Esophagus squamous epithelium (tissue), 5 donors: ENCODE results near the gene PITPNM3. TPM values are rescaled to one million over a fixed set of nuclear protein-coding genes. Genes with fewer than 3 reads are reported as not detected.

Experiments
- DNase-seq: peaks from one replicate; lab custom pipeline; 2025; lab: John Stamatoyannopoulos, UW
- H3K27ac ChIP-seq, 4 donors: fragments of 200-600 bp; sonication (generic); one replicate each; pipeline ENCODE4 v1.5.1; 2016 to 2019; ENCODE audit warnings: mild to moderate bottlenecking in 1 of 4
- H3K27me3 ChIP-seq, 4 donors: fragments of 200-600 bp; sonication (generic); 1 replicate in 3 of 4; 2 replicates in 1 of 4; pipeline versions ENCODE4 v1.5.1 to v1.6.0; 2017 to 2021; ENCODE audit warnings: antibody characterized with exemption in 1 of 4
- H3K36me3 ChIP-seq, 3 donors: fragments of 200-600 bp; sonication (generic); one replicate each; pipeline ENCODE4 v1.5.1; 2016 to 2019
- H3K4me1 ChIP-seq, 3 donors: fragments of 200-600 bp; sonication (generic); one replicate each; pipeline ENCODE4 v1.5.1; 2017 to 2019
- H3K4me3 ChIP-seq, 4 donors: fragments of 200-600 bp; sonication (generic); 1 replicate in 3 of 4; 2 replicates in 1 of 4; pipeline ENCODE4 v1.5.1; 2016 to 2019; ENCODE audit warnings: mild to moderate bottlenecking in 2 of 4, moderate library complexity in 1 of 4
- H3K9me3 ChIP-seq, 3 donors: fragments of 200-600 bp; sonication (generic); one replicate each; pipeline ENCODE4 v1.5.1; 2016 to 2019
- POLR2A ChIP-seq, 4 donors: fragments of 450-650 bp; IDR thresholded peaks; one replicate each; pipeline ENCODE4 v1.6.1; 2017; ENCODE audit warnings: antibody characterized with exemption in 4 of 4, mild to moderate bottlenecking in 4 of 4, moderate library complexity in 3 of 4
- WGBS, 2 donors: methylation state at CpG; one replicate each; pipeline ENCODE4 v1.1.5; 2018; 5-methylcytosine and 5-hydroxymethylcytosine counted together
- intact Hi-C: fragments of 100-400 bp; cut with DNase I; formaldehyde crosslinking; loops from one replicate; pipeline ENCODE4 v1.15.0; 2022
- total RNA-seq, 4 donors: library from RNA; depleted of rRNA; stranded (reverse); fragments of >200 nt; gene quantifications; one replicate each; pipeline ENCODE4 v1.1.0, GENCODE V29; 2016
- TF ChIP-seq, protein P1 (sequence below), 6 experiments: fragments of 450-650 bp in 4 of 6; fragments of 200-600 bp in 2 of 6; sonication (generic) in 2 of 6; IDR thresholded peaks; one replicate each; pipeline ENCODE4 v1.5.1; 2016 to 2019; ENCODE audit warnings: antibody characterized with exemption in 6 of 6, mild to moderate bottlenecking in 4 of 6, moderate library complexity in 4 of 6
- donor health status: DM: yes; HTN: yes; CAD: no.

The PITPNM3 gene
- total RNA-seq, 4 donors from 2014 or later, result 14.0 to 33.4 (median 21.5) TPM

DNA sequence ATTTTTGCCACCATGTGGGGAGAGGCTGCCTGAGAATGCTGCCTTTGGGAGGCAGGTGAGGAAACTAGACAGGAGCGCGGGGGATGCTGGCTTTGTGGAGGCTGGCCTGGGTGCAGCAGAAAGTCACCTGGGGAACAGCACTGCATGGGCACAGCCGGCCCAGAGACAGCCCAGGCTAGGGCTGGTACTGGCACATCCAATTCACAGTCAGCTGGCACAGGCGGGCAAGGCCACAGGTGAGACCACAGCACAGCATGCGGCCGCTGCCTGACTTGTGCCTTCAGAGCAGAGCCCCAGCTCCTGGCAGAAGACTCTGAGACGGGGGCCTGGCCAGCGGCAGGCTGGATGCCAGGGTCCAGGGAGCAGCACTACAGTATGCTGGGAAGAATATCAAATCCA, 16.6 kb upstream of the PITPNM3 start:
- TF ChIP-seq, protein P1, sequence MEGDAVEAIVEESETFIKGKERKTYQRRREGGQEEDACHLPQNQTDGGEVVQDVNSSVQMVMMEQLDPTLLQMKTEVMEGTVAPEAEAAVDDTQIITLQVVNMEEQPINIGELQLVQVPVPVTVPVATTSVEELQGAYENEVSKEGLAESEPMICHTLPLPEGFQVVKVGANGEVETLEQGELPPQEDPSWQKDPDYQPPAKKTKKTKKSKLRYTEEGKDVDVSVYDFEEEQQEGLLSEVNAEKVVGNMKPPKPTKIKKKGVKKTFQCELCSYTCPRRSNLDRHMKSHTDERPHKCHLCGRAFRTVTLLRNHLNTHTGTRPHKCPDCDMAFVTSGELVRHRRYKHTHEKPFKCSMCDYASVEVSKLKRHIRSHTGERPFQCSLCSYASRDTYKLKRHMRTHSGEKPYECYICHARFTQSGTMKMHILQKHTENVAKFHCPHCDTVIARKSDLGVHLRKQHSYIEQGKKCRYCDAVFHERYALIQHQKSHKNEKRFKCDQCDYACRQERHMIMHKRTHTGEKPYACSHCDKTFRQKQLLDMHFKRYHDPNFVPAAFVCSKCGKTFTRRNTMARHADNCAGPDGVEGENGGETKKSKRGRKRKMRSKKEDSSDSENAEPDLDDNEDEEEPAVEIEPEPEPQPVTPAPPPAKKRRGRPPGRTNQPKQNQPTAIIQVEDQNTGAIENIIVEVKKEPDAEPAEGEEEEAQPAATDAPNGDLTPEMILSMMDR (IDR thresholded peaks at IDR 0.05), result no peak
- TF ChIP-seq POLR2A (IDR thresholded peaks at IDR 0.05), result no peak
- Histone ChIP-seq H3K4me1 (peaks cover 14 to 45% (median 15%) of the 10 kb centered on the region in 3 donors), H3K9me3 (no peaks in the 10 kb centered on the region), H3K27me3 (no peaks in the 10 kb centered on the region), H3K27ac (no peak overlapping the region), H3K4me3 (no peak overlapping the region), H3K36me3 (peaks cover 0 to 5% (median 0%) of the 10 kb centered on the region in 3 donors)
- 80 to 96% methylated on average over 3 to 4 of the region's 8 CpGs for WGBS, 2 donors
- DNase-seq, result no peak
- intact Hi-C loops, result no loop called here

DNA sequence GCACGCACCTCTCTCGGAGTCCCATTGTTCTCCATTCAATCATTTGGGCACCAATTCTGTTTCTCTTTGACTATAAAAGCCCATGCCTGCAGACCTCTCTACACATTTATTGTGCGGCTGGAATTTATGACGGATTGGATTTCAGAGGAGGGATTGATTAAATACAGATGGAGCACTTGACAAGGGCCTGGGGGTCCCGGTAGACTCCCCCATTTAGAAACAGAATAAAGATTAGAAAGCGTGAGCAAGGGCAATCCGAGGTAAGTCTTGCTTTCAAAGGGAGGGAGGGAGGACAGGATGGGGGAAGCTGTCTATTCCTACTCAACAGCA, 15.1 kb upstream of the PITPNM3 start:
- TF ChIP-seq, protein P1 (IDR thresholded peaks at IDR 0.05), result no peak
- no peak for TF ChIP-seq POLR2A (IDR thresholded peaks at IDR 0.05)
- H3K4me1 ChIP-seq, result peaks cover 14 to 52% (median 22%) of the 10 kb centered on the region in 3 donors
- H3K9me3 ChIP-seq, result no peaks in the 10 kb centered on the region
- H3K4me3 ChIP-seq, result no peak overlapping the region
- 66 to 83% methylated on average over 6 to 7 of the region's 7 CpGs for WGBS, 2 donors
- no peaks in the 10 kb centered on the region for H3K27me3 ChIP-seq
- H3K36me3 ChIP-seq, result no peaks in the 10 kb centered on the region
- H3K27ac ChIP-seq, result no peak overlapping the region
- DNase-seq, result no peak
- intact Hi-C loops, result no loop called here

DNA sequence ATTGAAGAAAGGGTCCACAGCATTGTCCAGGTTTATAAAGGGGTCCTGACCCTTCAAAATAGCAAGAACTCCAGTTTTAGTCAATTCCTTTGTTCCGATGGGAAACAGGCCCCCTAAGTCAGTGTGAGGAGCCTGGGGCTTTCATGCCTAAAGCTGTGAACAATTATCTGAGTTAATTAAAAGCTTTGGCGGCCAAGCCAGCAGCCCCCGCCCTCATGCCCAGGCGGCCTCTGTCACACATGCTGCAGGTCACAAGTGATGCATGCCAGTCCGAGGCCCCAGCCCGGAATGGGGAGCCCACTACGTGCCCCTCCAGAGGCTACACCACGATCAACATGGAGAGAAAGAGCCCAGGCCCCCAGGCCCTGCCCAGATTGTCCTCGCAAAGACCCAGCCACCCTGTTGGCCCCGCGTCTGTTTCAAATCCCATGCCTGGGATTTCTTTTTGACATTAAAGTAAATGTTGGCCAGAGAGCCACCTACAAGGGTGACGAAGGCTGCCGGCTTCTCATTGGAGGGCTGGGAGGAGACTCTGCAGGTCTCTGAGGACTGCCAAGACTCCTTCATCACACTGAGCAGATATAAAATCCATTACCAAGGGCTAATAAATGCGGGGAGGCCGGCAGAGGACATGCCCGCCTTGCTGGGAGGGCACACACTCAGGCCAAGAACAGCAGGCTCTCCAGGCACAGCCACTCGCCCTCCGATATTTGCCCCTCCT, 14.5 kb upstream of the PITPNM3 start:
- Histone ChIP-seq H3K27ac (no peak overlapping the region), H3K4me1 (peaks cover 14 to 52% (median 22%) of the 10 kb centered on the region in 3 donors), H3K4me3 (no peak overlapping the region), H3K36me3 (no peaks in the 10 kb centered on the region), H3K27me3 (no peaks in the 10 kb centered on the region), H3K9me3 (no peaks in the 10 kb centered on the region)
- intact Hi-C loops, result no loop called here
- DNase-seq, result no peak
- WGBS, 2 donors, result 81 to 85% methylated on average over 10 to 12 of the region's 18 CpGs
- no peak for TF ChIP-seq POLR2A (IDR thresholded peaks at IDR 0.05)
- TF ChIP-seq, protein P1 (IDR thresholded peaks at IDR 0.05), result no peak

DNA sequence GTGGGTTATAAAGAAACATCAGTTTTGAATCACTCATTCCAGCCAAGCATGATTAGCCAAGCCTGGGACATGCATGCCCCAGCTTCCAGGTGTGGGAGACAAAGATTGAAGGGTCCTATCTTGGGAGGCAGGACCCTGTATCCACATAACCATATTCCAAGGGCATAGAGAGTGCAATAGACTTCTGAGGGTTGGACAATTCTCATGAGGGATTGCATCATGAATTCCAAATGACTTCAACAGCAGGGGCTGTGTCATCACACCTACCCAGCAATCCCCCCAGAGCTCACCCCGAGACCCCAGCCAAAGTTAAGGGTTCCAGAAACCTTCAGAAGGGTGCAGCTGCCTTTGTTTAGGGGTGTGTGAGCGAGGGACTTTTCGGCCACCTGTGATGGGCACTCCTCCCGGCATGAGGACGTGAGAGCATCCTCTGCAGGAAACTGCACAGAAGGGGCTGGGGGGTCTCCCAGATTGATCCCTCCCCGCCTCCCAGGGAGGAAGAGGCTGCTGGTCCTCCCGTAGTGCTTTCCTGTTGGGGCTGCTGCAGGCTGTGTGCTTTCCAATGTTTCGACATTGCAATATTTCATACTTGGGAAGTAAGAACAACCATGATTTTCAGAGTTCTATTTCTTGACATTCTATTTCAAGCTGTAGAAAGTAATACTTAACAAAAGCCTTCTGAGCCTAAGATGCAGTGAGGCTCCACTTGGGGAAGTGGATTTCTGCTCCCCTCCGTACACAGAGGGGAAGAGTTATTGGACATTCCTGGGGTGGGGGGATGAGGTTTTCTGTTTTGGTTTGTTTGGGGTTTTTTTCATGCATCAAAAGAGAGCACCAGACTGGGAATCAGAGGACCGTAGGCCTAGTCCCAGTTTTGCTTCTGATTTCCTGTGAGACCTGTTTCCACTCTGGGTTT, 13.3 kb upstream of the PITPNM3 start:
- no peaks in the 10 kb centered on the region for H3K9me3 ChIP-seq
- no peaks in the 10 kb centered on the region for H3K27me3 ChIP-seq
- 57 to 61% methylated on average over 5 to 6 of the region's 10 CpGs for WGBS, 2 donors
- no peak overlapping the region for H3K4me3 ChIP-seq
- H3K36me3 ChIP-seq, result no peaks in the 10 kb centered on the region
- DNase-seq, result no peak
- TF ChIP-seq POLR2A (IDR thresholded peaks at IDR 0.05), result no peak
- TF ChIP-seq, protein P1 (IDR thresholded peaks at IDR 0.05), result no peak
- intact Hi-C loops, result no loop called here
- peaks cover 1 to 39% (median 9%) of the 10 kb centered on the region in 3 donors for H3K4me1 ChIP-seq
- H3K27ac ChIP-seq, result no peak overlapping the region
